HepG2 (cell line): ENCODE results near the gene SLC45A2.

Experiments used
- FOXM1 ChIP-seq: sonication (generic); formaldehyde crosslinking; IDR thresholded peaks from 2 replicates; pipeline ENCODE4 v1.5.0; 2020; ENCODE audit warnings: missing genetic modification reagents
- TF ChIP-seq, protein P1 (sequence below): sonication (generic); formaldehyde crosslinking; IDR thresholded peaks from 2 replicates; pipeline ENCODE4 v1.5.1; 2020; ENCODE audit warnings: mild to moderate bottlenecking, missing genetic modification reagents, borderline replicate concordance
- TF ChIP-seq, protein P2 (sequence below): sonication (generic); formaldehyde crosslinking; IDR thresholded peaks from 2 replicates; pipeline ENCODE4 v1.4.0; 2020; ENCODE audit warnings: missing genetic modification reagents

DNA sequence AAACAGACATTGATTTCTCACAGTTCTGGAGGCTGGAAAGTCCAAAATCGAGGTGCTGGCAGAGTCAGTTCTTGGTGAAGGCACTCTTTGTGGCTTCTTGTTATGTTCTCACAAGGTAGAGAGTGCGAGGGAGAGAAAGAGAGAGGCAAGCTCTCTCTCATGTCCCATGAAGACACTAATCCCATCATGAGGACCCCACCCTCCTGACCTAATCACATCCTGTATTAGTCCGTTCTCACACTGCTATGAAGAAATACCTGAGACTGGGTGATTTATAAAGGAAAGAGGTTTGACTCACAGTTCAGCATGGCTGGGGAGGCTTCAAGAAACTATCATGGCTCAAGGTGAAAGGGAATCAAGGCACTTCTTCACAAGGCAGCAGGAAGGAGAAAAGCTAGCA lies 29.1 kb upstream of the SLC45A2 start:
- TF ChIP-seq, protein P1, sequence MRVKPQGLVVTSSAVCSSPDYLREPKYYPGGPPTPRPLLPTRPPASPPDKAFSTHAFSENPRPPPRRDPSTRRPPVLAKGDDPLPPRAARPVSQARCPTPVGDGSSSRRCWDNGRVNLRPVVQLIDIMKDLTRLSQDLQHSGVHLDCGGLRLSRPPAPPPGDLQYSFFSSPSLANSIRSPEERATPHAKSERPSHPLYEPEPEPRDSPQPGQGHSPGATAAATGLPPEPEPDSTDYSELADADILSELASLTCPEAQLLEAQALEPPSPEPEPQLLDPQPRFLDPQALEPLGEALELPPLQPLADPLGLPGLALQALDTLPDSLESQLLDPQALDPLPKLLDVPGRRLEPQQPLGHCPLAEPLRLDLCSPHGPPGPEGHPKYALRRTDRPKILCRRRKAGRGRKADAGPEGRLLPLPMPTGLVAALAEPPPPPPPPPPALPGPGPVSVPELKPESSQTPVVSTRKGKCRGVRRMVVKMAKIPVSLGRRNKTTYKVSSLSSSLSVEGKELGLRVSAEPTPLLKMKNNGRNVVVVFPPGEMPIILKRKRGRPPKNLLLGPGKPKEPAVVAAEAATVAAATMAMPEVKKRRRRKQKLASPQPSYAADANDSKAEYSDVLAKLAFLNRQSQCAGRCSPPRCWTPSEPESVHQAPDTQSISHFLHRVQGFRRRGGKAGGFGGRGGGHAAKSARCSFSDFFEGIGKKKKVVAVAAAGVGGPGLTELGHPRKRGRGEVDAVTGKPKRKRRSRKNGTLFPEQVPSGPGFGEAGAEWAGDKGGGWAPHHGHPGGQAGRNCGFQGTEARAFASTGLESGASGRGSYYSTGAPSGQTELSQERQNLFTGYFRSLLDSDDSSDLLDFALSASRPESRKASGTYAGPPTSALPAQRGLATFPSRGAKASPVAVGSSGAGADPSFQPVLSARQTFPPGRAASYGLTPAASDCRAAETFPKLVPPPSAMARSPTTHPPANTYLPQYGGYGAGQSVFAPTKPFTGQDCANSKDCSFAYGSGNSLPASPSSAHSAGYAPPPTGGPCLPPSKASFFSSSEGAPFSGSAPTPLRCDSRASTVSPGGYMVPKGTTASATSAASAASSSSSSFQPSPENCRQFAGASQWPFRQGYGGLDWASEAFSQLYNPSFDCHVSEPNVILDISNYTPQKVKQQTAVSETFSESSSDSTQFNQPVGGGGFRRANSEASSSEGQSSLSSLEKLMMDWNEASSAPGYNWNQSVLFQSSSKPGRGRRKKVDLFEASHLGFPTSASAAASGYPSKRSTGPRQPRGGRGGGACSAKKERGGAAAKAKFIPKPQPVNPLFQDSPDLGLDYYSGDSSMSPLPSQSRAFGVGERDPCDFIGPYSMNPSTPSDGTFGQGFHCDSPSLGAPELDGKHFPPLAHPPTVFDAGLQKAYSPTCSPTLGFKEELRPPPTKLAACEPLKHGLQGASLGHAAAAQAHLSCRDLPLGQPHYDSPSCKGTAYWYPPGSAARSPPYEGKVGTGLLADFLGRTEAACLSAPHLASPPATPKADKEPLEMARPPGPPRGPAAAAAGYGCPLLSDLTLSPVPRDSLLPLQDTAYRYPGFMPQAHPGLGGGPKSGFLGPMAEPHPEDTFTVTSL (CRISPR knock-in tag), result no peak
- no peak for TF ChIP-seq FOXM1
- TF ChIP-seq, protein P2, sequence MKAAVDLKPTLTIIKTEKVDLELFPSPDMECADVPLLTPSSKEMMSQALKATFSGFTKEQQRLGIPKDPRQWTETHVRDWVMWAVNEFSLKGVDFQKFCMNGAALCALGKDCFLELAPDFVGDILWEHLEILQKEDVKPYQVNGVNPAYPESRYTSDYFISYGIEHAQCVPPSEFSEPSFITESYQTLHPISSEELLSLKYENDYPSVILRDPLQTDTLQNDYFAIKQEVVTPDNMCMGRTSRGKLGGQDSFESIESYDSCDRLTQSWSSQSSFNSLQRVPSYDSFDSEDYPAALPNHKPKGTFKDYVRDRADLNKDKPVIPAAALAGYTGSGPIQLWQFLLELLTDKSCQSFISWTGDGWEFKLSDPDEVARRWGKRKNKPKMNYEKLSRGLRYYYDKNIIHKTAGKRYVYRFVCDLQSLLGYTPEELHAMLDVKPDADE, result no peak
